HepG2 (cell line): ENCODE data around the gene RAC3. TPM values are rescaled to one million over a fixed set of nuclear protein-coding genes. Genes with fewer than 3 reads are reported as not detected.

Experiments used
- ATRX ChIP-seq: sonication (generic); formaldehyde crosslinking; IDR thresholded peaks from 2 replicates; pipeline ENCODE4 v1.4.0; 2020; ENCODE audit warnings: missing genetic modification reagents, borderline replicate concordance
- BCLAF1 ChIP-seq: fragments of 450-650 bp; IDR thresholded peaks from 2 replicates; pipeline ENCODE4 v1.6.1; 2017; ENCODE audit warnings: mild to moderate bottlenecking
- HHEX ChIP-seq: IDR thresholded peaks from 2 replicates; pipeline ENCODE4 v1.6.1; 2016; ENCODE audit warnings: control low read depth
- HMG20A ChIP-seq: IDR thresholded peaks from 2 replicates; pipeline ENCODE4 v1.6.1; 2016; ENCODE audit warnings: borderline replicate concordance
- HOXD1 ChIP-seq: sonication (generic); formaldehyde crosslinking; IDR thresholded peaks from 2 replicates; pipeline ENCODE4 v1.5.0; 2020; ENCODE audit warnings: missing genetic modification reagents
- IRF1 ChIP-seq: sonication (generic); formaldehyde crosslinking; IDR thresholded peaks from 2 replicates; pipeline ENCODE4 v1.4.0; 2020; ENCODE audit warnings: low read depth, mild to moderate bottlenecking, missing genetic modification reagents
- MBNL3 ChIP-seq: fragments of 250-450 bp; sonication (Bioruptor Pico); conservative IDR thresholded peaks from 2 replicates; pipeline ENCODE4 v1.8.0; 2022; ENCODE audit warnings: mild to moderate bottlenecking, inconsistent platforms
- NFE2 ChIP-seq: sonication (generic); formaldehyde crosslinking; IDR thresholded peaks from 2 replicates; pipeline ENCODE4 v1.4.0; 2020; ENCODE audit warnings: missing genetic modification reagents
- RBM22 ChIP-seq: fragments of 200-400 bp; formaldehyde crosslinking; optimal IDR thresholded peaks from 2 replicates; pipeline ENCODE3; 2017; ENCODE audit warnings: mild to moderate bottlenecking, low read length, moderate library complexity
- SCMH1 ChIP-seq: sonication (generic); formaldehyde crosslinking; IDR thresholded peaks from 2 replicates; pipeline ENCODE4 v1.9.0; 2021; ENCODE audit warnings: missing genetic modification reagents, mild to moderate bottlenecking, borderline replicate concordance
- SOX5 ChIP-seq: IDR thresholded peaks from 2 replicates; pipeline ENCODE4 v1.6.1; 2016; ENCODE audit warnings: borderline replicate concordance
- SRF ChIP-seq: IDR thresholded peaks from 2 replicates; pipeline ENCODE4 v1.6.1; 2011; ENCODE audit warnings: mild to moderate bottlenecking, low read depth, low read length, moderate library complexity
- TCF7L2 ChIP-seq: IDR thresholded peaks from 2 replicates; pipeline ENCODE4 v1.6.1; 2011; ENCODE audit warnings: mild to moderate bottlenecking, low read depth, low read length, moderate library complexity
- TERF1 ChIP-seq: sonication (generic); formaldehyde crosslinking; IDR thresholded peaks from 2 replicates; pipeline ENCODE4 v1.8.0; 2022; ENCODE audit warnings: mild to moderate bottlenecking, missing genetic modification reagents, moderate library complexity
- ZNF180 ChIP-seq: sonication (generic); formaldehyde crosslinking; IDR thresholded peaks from 2 replicates; pipeline ENCODE4 v1.4.0; 2020; ENCODE audit warnings: low read depth, missing genetic modification reagents, borderline replicate concordance
- ZNF24 ChIP-seq: fragments of 450-650 bp; IDR thresholded peaks from 2 replicates; pipeline ENCODE4 v1.6.1; 2017; ENCODE audit warnings: antibody characterized with exemption, mild to moderate bottlenecking
- ZNF282 ChIP-seq: fragments of 450-650 bp; IDR thresholded peaks from 2 replicates; pipeline ENCODE4 v1.6.1; 2018; ENCODE audit not compliant: partially characterized antibody
- ZNF564 ChIP-seq: sonication (generic); formaldehyde crosslinking; IDR thresholded peaks from 2 replicates; pipeline ENCODE4 v1.8.1; 2023; ENCODE audit warnings: mild to moderate bottlenecking, missing genetic modification reagents
- ZNF589 ChIP-seq: sonication (generic); formaldehyde crosslinking; conservative IDR thresholded peaks from 2 replicates; pipeline ENCODE4 v1.8.0; 2022; ENCODE audit warnings: mild to moderate bottlenecking, moderate library complexity, missing genetic modification reagents
- ZNF775 ChIP-seq: sonication (generic); formaldehyde crosslinking; IDR thresholded peaks from 2 replicates; pipeline ENCODE4 v1.4.0; 2020; ENCODE audit warnings: missing genetic modification reagents, mild to moderate bottlenecking, moderate library complexity, borderline replicate concordance
- ZSCAN20 ChIP-seq: sonication (generic); formaldehyde crosslinking; IDR thresholded peaks from 2 replicates; pipeline ENCODE4 v1.4.0; 2020; ENCODE audit warnings: missing genetic modification reagents, mild to moderate bottlenecking, borderline replicate concordance
- ZSCAN29 ChIP-seq: sonication (generic); formaldehyde crosslinking; conservative IDR thresholded peaks from 2 replicates; pipeline ENCODE4 v1.4.0; 2020; ENCODE audit warnings: mild to moderate bottlenecking, missing genetic modification reagents
- ZSCAN31 ChIP-seq: sonication (generic); formaldehyde crosslinking; IDR thresholded peaks from 2 replicates; pipeline ENCODE4 v1.5.0; 2020; ENCODE audit warnings: low read depth, mild to moderate bottlenecking, missing genetic modification reagents
- ZUFSP ChIP-seq: sonication (generic); formaldehyde crosslinking; IDR thresholded peaks from 2 replicates; pipeline ENCODE4 v1.9.0; 2021; ENCODE audit warnings: missing genetic modification reagents, mild to moderate bottlenecking, borderline replicate concordance
- polyA plus RNA-seq, 8 experiments: library from polyadenylated mRNA; depleted of rRNA in 3 of 8; stranded (reverse) in 7 of 8; unstranded in 1 of 8; fragments of >200 nt; fragmentation: Illumina TruSeq in 4 of 8; extraction: Trizol in 4 of 8; gene quantifications; 2 replicates each; pipeline versions ENCODE4 v1.2.1 to v1.2.3, GENCODE V29; 2011 to 2016; ENCODE audit warnings: low read depth in 4 of 8, missing spikeins in 1 of 8, mixed read lengths in 1 of 8; ENCODE audit not compliant: insufficient read depth in 1 of 8
- total RNA-seq, 5 experiments: library from RNA; depleted of rRNA; stranded (reverse); fragments of >200 nt; fragmentation: Illumina TruSeq; extraction: Trizol; gene quantifications; 2 replicates each; pipeline ENCODE4 v1.2.3, GENCODE V29; 2016; ENCODE audit warnings: low read depth in 1 of 5

Gene RAC3
- total and polyA plus RNA-seq, 2 of the 13 experiments (the other 11 are each of a cell fraction or from before 2014, with no cell fraction given) = 10.5 to 21.3 TPM

GRCh38 chr17:82015311-82015971 lies 16.0 kb upstream of the RAC3 start (continued):
- TF ChIP-seq HMG20A (0 out of 2 replicates have a peak, but pooled peaks have one; percentile 12), ATRX (CRISPR knock-in tag) (no peak), TERF1 (no peak), IRF1 (CRISPR knock-in tag) (no peak), RBM22 (peak; percentile 91), ZNF564 (no peak), BCLAF1 (no peak), ZUFSP (CRISPR knock-in tag) (no peak), ZNF589 (CRISPR knock-in tag) (no peak), SRF (no peak), SCMH1 (CRISPR knock-in tag) (no peak), ZSCAN20 (CRISPR knock-in tag) (no peak), MBNL3 (CRISPR knock-in tag) (no peak), TCF7L2 (no peak), HHEX (peak; percentile 51), NFE2 (CRISPR knock-in tag) (no peak), ZNF180 (CRISPR knock-in tag) (no peak), HOXD1 (CRISPR knock-in tag) (peak; percentile 57; the same call in 1 of the 2 replicates), ZSCAN31 (CRISPR knock-in tag) (no peak), ZNF775 (CRISPR knock-in tag) (no peak), ZNF282 (no peak), ZNF24 (no peak), ZSCAN29 (CRISPR knock-in tag) (no peak), SOX5 (CRISPR knock-in tag) (peak; percentile 79; the same call in 1 of the 2 replicates)
